Activated CD8-positive, alpha-beta memory T cell treated with anti-CD3 and anti-CD28 coated beads, Interleukin-2, amount 10 ng/mL, durations not matched to agents 7 days and 5 days (primary cell): ENCODE measurements around the gene PER2. TPM values are rescaled to one million over a fixed set of nuclear protein-coding genes. Genes with fewer than 3 reads are reported as not detected.

Experiments
- ATAC-seq: fragments of 150-1000 bp; cut with Tn5 transposase; one replicate; pipeline ENCODE4 v1.10.0; 2021; ENCODE audit warnings: moderate library complexity
- CTCF ChIA-PET: fragments of 350-600 bp; sonication (Branson Sonifier 250); formaldehyde crosslinking; loops from one replicate; lab custom pipeline; 2021; ENCODE audit warnings: antibody characterized with exemption; lab: Charles Lee
- DNase-seq: peaks from one replicate; pipeline ENCODE4 v3.0.0-alpha.2; 2020
- H3K27ac Mint-ChIP-seq: one replicate; pipeline ENCODE4 v1.8.0; 2021; ENCODE audit warnings: mild to moderate bottlenecking, mixed read lengths
- H3K27me3 Mint-ChIP-seq: one replicate; pipeline ENCODE4 v1.8.0; 2021; ENCODE audit warnings: mixed read lengths
- H3K36me3 Mint-ChIP-seq: one replicate; pipeline ENCODE4 v1.8.0; 2021; ENCODE audit warnings: mild to moderate bottlenecking, mixed read lengths
- H3K4me1 Mint-ChIP-seq: one replicate; pipeline ENCODE4 v1.8.0; 2021; ENCODE audit warnings: mixed read lengths
- H3K4me3 Mint-ChIP-seq: one replicate; pipeline ENCODE4 v1.8.0; 2021; ENCODE audit warnings: mild to moderate bottlenecking, moderate library complexity, mixed read lengths
- H3K9me3 Mint-ChIP-seq: one replicate; pipeline ENCODE4 v1.8.0; 2022; ENCODE audit warnings: low read depth, mixed read lengths
- total RNA-seq, 2 experiments: library from RNA; stranded (reverse); gene quantifications; one replicate each; pipeline ENCODE4 v1.2.3, GENCODE V29; 2021

Gene PER2
- total RNA-seq, 2 experiments from 2014 or later = 9.1 to 11.5 TPM

DNA sequence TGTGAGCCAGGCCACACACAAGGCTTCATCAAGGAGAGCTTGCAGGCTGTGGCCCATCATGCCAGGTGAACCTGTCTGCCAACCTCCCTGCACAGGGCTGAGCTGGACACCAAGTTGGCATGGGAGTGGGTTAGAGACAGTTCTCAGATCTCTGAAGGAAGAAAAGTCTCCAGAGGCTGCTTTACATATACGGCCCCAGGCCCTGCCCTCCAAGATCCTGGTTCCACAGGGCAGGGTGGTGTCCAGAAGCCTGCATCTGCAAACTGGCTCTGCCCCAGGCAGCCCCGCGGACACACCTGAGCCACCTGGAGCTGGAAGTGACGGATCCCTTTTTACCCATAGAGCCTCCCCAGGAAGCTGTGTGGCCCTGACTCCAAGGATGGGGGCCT is 24.3 kb downstream of the PER2 start:
- Mint-ChIP-seq H3K4me1 (peaks cover 5% of the 10 kb centered on the region), H3K36me3 (peaks cover 1% of the 10 kb centered on the region), H3K27me3 (no peaks in the 10 kb centered on the region), H3K4me3 (no peak overlapping the region), H3K27ac (no peak overlapping the region), H3K9me3 (no peaks in the 10 kb centered on the region)
- CTCF ChIA-PET = interaction anchor here (0.8 to 4.0 kb wide), 17 partner anchors 20 to 751 kb away, joined by 3 to 31 read pairs (median 5); partner anchors contain the start of genes HES6, ILKAP, PER2 and SCLY
- DNase-seq = no peak
- ATAC-seq = no peak

DNA sequence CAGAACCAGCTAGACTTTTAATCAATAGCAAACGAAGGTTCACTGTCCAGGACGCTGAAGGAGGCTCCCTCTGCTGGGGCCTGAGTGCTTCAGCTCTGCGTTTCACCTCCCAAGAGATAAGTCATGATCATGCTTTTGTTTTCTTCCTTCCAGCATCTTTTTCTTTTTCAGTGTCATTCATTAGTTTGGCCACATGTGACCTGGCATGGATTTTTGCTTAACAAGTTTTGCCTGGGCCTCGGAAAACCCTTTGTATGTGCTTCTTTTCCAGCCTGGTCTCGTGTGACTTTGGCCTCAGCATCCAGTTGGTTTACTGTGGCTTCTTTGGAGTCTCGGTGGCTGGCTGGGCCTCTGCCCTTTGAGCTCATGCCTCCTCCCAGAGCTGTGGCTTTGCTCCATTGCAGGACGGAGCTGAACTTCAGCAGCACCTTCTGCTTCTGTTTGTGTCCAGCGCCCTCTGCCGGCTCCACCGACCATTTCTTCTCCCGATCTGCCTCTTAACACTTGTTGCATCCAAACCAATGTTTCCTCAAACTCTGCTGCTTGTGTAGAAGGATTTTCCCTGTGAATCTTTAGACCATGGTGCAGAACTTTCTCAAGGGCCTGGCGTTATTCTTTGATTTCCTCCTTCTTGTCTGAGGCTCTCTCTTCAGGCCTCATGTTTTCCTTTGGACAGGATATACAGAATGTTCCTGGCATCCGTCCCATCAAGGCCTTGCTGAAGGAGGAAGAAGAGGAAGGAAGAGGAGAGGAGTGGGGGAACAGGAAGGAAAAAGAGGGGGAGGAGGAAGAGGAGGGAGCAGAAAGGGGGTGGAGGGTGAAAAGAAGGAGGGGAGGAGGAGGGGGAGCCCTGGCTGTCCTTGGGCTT is 25.0 kb downstream of the PER2 start:
- Mint-ChIP-seq H3K4me1 (peaks cover 5% of the 10 kb centered on the region), H3K9me3 (no peaks in the 10 kb centered on the region), H3K4me3 (no peak overlapping the region), H3K27ac (peak overlapping the region; percentile 12), H3K36me3 (no peaks in the 10 kb centered on the region), H3K27me3 (no peaks in the 10 kb centered on the region)
- ATAC-seq (peak; percentile 80), DNase-seq (peak; percentile 83)
- CTCF ChIA-PET = interaction anchor here (0.6 to 4.0 kb wide), 28 partner anchors 9 to 751 kb away, joined by 3 to 31 read pairs (median 4); partner anchors contain the start of genes HES6, ILKAP, PER2 and SCLY

DNA sequence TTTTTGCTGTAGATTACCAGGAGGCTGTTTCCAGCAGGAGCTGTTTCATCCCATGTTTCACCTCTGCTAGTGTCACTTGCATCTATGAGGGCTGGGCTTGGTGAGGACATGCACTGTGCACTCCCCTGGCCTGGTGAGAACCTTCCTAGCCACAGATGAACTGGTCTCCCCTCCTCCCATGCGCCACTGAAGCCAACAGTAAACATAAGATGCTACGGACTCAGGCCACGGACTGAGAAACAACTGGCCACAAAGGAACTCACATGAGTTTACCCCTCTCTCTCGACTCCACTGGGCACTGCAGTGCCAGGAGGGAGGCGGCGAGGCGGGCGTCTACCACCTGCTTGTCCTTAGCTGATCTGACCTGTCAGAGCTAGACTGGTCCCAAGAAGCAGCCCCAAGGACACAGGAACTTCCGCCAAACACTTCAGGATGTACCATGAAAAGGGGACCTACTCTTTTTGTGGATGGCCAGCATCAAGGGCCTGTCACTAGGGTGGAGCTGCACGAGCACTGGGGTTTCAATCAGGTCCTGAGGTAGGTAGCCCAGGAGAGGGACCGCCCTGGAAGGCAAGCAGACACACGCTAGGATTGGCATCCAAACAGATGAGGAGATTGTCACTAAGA is 25.8 kb downstream of the PER2 start:
- CTCF ChIA-PET = interaction anchor here (0.6 to 4.0 kb wide), 24 partner anchors 10 to 750 kb away, joined by 3 to 31 read pairs (median 4); partner anchors contain the start of genes HES6, ILKAP, PER2 and SCLY
- H3K4me3 Mint-ChIP-seq = no peak overlapping the region
- H3K4me1 Mint-ChIP-seq = peaks cover 5% of the 10 kb centered on the region
- ATAC-seq (no peak), DNase-seq (no peak)
- no peak overlapping the region for H3K27ac Mint-ChIP-seq
- H3K9me3 Mint-ChIP-seq = no peaks in the 10 kb centered on the region
- no peaks in the 10 kb centered on the region for H3K36me3 Mint-ChIP-seq
- no peaks in the 10 kb centered on the region for H3K27me3 Mint-ChIP-seq

DNA sequence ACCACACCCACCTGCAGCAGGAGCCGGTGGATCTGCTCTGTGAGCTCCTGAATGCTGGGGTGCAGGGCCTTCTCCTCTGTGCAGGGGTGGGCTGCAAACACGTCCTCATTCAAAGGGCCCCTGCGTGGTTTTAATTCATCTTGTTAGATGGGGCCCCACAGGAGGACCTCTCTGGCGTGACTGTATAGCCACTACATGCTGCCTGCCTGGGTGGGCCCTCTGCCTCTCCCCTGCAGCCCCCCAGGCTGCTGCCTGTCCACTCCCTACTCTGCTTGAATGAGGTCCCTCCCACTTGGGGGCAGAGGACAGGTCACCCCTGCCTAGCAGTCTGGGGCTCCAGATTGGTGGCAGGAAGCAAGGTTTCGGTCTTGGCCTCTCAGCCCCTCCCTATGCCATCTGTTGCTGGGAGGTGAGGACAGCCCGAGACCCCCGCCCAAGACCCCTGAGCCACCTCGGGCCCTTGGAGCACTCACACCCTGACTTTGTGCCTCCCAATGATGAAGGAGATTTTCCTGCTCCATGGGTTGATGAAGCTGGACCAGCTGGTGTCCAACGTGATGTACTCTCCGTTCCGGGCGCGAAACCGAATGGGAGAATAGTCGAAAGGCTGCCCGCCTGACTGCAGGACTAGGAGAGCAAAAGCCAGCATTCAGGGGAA is 26.6 kb downstream of the PER2 start:
- no peak overlapping the region for H3K4me3 Mint-ChIP-seq
- ATAC-seq (no peak), DNase-seq (no peak)
- no peaks in the 10 kb centered on the region for H3K36me3 Mint-ChIP-seq
- peaks cover 5% of the 10 kb centered on the region for H3K4me1 Mint-ChIP-seq
- no peak overlapping the region for H3K27ac Mint-ChIP-seq
- no peaks in the 10 kb centered on the region for H3K27me3 Mint-ChIP-seq
- CTCF ChIA-PET = interaction anchor here (1.7 to 4.0 kb wide), 3 partner anchors 24 to 404 kb away, joined by 12 to 31 read pairs (median 26); partner anchors contain the start of gene HES6
- no peaks in the 10 kb centered on the region for H3K9me3 Mint-ChIP-seq

DNA sequence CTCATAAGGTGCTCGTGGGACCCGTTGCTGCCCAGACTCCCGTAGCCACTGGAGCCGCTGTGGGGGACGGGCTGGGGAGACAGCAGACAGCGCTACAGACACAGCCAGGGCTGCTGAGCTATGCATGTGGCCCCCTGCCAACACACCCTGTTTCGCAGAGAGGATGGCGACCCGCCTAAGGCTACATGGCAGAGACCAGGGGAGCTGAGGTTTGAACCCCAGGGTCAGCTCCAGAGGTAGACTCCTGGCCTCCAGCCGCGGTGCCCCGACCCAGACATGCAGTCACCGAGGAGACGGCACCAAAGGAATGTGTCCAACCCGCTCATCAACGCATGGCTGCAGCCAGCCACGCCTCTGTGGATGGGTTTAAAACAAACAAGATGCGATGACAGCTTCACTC is 27.5 kb downstream of the PER2 start:
- Mint-ChIP-seq H3K4me1 (peaks cover 5% of the 10 kb centered on the region), H3K27ac (no peak overlapping the region), H3K9me3 (no peaks in the 10 kb centered on the region), H3K4me3 (no peak overlapping the region), H3K27me3 (no peaks in the 10 kb centered on the region), H3K36me3 (no peaks in the 10 kb centered on the region)
- CTCF ChIA-PET = interaction anchor here (1.0 kb wide), 1 partner anchor 11 kb away, joined by 3 read pairs; no protein-coding TSS in a partner anchor
- ATAC-seq (no peak), DNase-seq (no peak)

DNA sequence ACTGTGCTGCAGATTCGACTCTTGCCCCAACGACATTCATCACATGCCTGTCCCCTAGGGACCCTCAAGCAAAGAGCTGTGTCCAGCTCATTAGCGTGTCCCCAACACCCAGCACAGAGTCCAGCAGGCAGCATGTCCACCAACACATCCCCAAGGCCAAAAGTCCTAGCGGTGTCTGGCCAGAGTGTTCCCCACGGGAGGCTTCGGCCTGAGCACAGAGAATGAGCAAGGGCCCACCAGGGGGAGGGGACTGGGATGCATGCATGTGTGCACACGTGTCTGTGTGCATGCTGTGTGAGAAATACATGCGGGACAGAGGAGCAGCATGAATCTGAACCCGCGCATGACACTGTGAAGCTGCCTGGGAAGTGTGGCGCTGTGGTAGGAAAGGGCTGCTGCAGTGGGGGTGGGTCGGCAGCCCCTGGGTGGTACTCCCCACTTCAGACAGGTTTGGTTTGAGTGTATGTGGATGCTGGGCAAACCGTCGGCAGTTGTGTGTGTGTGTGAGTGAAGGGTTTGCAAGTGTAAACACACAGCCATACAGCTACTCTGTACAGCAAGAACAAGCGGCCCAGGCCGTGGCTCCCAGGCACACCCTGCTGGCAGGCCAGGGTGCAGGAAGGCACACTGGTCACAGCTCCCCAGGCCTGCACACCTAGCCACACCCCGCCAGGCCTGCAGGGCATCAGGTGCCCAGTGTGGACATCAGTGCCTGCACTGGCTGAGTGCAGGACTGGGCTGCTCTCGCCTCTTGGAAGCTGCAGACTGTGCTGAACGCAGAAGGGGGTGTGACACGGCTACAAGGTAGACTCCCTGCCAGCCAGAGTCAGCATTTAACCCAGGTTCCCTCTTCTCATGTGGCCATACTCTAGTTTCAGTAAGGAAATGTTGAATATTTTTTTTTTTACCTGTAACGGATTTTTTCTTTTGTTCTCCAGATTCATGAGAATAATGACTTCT is 29.1 kb downstream of the PER2 start:
- CTCF ChIA-PET = interaction anchor here (1.5 kb wide), 1 partner anchor 46 kb away, joined by 5 read pairs; no protein-coding TSS in a partner anchor
- H3K9me3 Mint-ChIP-seq = no peaks in the 10 kb centered on the region
- H3K4me1 Mint-ChIP-seq = peaks cover 5% of the 10 kb centered on the region
- no peaks in the 10 kb centered on the region for H3K27me3 Mint-ChIP-seq
- DNase-seq = no peak
- H3K4me3 Mint-ChIP-seq = no peak overlapping the region
- ATAC-seq = no peak
- H3K36me3 Mint-ChIP-seq = no peaks in the 10 kb centered on the region
- no peak overlapping the region for H3K27ac Mint-ChIP-seq

DNA sequence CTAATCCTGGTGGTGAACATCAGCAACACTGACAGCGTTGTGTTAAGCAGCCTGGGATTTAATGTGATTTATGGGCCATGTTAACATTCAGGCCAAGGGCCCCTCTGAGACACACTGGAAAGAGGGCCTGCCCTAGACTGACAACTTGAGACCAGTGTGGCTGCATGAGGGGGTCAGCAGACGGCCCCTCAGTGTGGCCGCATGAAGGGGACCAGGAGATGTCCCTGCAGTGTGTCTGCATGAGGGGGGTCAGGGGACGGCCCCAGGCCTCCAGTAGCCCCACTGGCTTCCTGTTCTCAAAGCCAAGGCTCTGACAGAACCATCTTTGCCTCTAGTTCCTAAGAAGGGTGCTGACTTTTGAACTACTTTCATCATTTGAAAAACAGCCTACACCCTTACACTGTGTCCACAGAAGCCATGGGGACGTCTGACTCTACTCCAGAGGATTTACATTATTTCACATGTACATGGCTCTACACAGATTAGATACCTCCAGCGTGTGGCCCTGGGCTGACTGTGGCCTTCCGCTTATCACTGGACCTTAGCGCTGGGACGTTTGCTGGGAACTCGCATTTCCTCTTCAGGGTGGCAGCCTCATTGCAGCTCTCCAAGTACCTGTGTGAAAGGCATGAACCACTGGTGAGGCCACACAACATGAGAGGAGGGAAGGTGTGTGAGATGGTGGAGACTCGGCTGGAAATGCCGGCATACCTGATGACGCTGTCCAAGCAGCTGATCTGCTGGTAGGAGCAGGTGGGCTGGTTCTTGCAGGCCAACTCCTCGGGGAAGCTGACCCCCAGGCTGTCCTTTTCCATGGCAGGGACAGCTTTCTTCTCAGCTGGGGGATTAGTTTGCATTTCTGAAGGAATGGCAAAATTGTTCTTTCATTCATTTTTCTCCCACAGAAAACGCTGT is 30.4 kb downstream of the PER2 start:
- ATAC-seq (no peak), DNase-seq (no peak)
- H3K4me1 Mint-ChIP-seq = no peaks in the 10 kb centered on the region
- no peaks in the 10 kb centered on the region for H3K9me3 Mint-ChIP-seq
- no peaks in the 10 kb centered on the region for H3K27me3 Mint-ChIP-seq
- H3K27ac Mint-ChIP-seq = no peak overlapping the region
- no peak overlapping the region for H3K4me3 Mint-ChIP-seq
- H3K36me3 Mint-ChIP-seq = no peaks in the 10 kb centered on the region
- CTCF ChIA-PET = no interaction called here

DNA sequence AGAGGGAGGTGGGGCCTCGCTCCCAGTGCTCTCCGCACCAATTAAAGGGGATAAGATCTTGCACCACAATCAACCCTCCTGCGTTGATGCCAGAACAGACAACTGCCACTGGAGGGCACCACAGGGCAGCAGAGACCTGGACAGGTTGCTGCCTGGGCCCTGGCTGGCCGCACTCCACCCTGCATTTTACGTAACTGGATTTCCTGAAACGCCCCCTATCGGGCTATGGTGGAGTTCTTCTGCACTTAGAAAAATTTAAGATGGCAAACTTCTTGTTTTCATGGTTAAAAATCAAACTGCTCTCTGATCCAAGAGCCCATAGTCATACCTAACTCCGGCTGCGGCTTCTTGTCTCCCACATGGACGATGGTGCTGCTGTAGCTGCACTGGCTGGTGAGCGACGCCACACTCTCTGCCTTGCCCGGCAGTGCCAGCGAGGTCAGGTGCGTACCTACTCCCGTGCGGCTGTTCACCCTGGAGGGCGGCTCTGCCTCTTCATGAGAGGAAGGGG is 31.8 kb downstream of the PER2 start:
- H3K9me3 Mint-ChIP-seq = no peaks in the 10 kb centered on the region
- H3K27me3 Mint-ChIP-seq = no peaks in the 10 kb centered on the region

DNA sequence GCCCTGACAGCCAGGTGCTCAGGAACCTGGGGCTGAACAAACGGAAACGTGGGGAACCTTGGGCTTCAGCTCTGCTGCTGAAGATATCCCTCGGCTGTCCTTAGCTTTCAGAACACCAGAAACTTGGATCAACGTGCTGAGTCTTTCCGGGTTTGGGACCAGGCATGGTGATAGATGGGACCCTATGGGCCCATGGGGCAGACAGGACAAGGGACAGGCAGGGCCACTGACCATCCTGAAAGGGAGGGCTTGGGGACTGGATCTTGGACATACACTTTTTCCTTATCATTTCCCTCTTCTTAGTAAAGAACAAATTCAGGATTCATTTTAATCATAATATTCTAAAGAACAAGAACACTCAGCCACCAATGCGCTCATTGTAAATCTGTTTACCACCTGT is 32.3 kb downstream of the PER2 start:
- no peaks in the 10 kb centered on the region for H3K9me3 Mint-ChIP-seq
- H3K4me1 Mint-ChIP-seq = no peaks in the 10 kb centered on the region
- H3K27me3 Mint-ChIP-seq = no peaks in the 10 kb centered on the region
- CTCF ChIA-PET = interaction anchor here (0.7 to 2.1 kb wide), 3 partner anchors 10 to 56 kb away, joined by 3 to 6 read pairs (median 4); no protein-coding TSS in a partner anchor
- no peak overlapping the region for H3K4me3 Mint-ChIP-seq
- DNase-seq (no peak), ATAC-seq (no peak)
- no peaks in the 10 kb centered on the region for H3K36me3 Mint-ChIP-seq
- no peak overlapping the region for H3K27ac Mint-ChIP-seq

More for the DNA sequence above, 31.8 kb downstream of the PER2 start:
- Mint-ChIP-seq H3K36me3 (no peaks in the 10 kb centered on the region), H3K4me3 (no peak overlapping the region), H3K4me1 (no peaks in the 10 kb centered on the region), H3K27ac (no peak overlapping the region)
- ATAC-seq (peak; percentile 90), DNase-seq (peak; percentile 76)
- CTCF ChIA-PET = interaction anchor here (2.1 kb wide), 1 partner anchor 11 kb away, joined by 6 read pairs; no protein-coding TSS in a partner anchor

DNA sequence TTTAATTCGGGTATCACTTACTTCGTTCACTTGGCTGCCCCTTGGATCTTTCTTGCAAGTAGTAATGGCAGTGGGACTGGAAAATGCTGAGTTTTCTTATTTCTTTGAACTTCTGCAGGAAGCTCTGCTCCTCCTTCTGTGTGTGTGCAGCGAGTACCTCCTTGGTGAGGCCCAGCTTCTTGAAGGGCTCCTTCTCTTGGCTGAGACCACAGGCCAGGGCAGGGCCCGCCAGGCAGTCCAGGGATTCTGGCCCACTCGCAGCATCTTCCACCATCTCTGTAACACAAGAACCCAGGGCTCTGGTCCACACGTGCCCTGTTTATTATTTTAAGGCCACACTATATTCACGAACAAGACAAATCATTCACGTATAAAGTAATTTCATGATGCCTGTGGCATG is 32.8 kb downstream of the PER2 start:
- Mint-ChIP-seq H3K4me3 (no peak overlapping the region), H3K9me3 (no peaks in the 10 kb centered on the region), H3K27ac (no peak overlapping the region), H3K27me3 (no peaks in the 10 kb centered on the region), H3K36me3 (no peaks in the 10 kb centered on the region), H3K4me1 (no peaks in the 10 kb centered on the region)
- ATAC-seq (no peak), DNase-seq (no peak)
- CTCF ChIA-PET = interaction anchor here (0.7 to 2.1 kb wide), 4 partner anchors 10 to 55 kb away, joined by 3 to 6 read pairs (median 4); no protein-coding TSS in a partner anchor

DNA sequence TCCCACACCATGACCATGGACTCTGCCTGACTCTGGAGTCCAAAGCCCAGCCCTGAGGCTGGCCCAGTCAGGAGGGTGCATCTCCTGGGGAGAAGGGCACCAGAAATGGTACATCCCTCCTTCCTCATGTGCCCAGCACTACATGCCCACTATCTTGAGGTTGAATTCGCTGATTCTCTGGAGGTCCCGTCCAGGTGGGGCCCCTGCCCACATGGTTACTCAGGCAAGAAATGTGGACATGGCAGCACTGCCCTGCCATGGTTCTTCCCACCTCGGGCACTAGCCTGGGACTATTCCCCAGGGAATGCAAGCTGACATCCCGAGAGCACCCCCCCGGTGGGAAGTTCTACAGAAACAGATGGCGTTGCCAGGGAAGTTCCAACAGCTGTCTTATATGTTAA is 33.3 kb downstream of the PER2 start:
- H3K4me3 Mint-ChIP-seq = no peak overlapping the region
- H3K4me1 Mint-ChIP-seq = no peaks in the 10 kb centered on the region
- H3K36me3 Mint-ChIP-seq = no peaks in the 10 kb centered on the region
- no peak overlapping the region for H3K27ac Mint-ChIP-seq
- no peaks in the 10 kb centered on the region for H3K9me3 Mint-ChIP-seq
- no peaks in the 10 kb centered on the region for H3K27me3 Mint-ChIP-seq
- CTCF ChIA-PET = interaction anchor here (1.3 to 2.1 kb wide), 3 partner anchors 9 to 24 kb away, joined by 4 to 6 read pairs (median 5); no protein-coding TSS in a partner anchor
- ATAC-seq (no peak), DNase-seq (no peak)
